ENCODE results near the gene EHD4.

- TF ChIP-seq SUZ12 (IDR thresholded peaks at IDR 0.05; ENCODE audit: extremely low read depth, insufficient read depth, insufficient read length) (no peak), ZNF274 (IDR thresholded peaks at IDR 0.05; ENCODE audit: low read depth, low read length) (no peak)
These were observed 5.4 kb downstream of the EHD4 start for GRCh38 chr15:41966920-41967465.
